Measurements from ENCODE around the gene PIK3R3. TPM values are rescaled to one million over a fixed set of nuclear protein-coding genes. Genes with fewer than 3 reads are reported as not detected.

The PIK3R3 gene
- total and polyA plus RNA-seq, 2 experiments from 2014 or later: 8.4 to 16.8 TPM

DNA sequence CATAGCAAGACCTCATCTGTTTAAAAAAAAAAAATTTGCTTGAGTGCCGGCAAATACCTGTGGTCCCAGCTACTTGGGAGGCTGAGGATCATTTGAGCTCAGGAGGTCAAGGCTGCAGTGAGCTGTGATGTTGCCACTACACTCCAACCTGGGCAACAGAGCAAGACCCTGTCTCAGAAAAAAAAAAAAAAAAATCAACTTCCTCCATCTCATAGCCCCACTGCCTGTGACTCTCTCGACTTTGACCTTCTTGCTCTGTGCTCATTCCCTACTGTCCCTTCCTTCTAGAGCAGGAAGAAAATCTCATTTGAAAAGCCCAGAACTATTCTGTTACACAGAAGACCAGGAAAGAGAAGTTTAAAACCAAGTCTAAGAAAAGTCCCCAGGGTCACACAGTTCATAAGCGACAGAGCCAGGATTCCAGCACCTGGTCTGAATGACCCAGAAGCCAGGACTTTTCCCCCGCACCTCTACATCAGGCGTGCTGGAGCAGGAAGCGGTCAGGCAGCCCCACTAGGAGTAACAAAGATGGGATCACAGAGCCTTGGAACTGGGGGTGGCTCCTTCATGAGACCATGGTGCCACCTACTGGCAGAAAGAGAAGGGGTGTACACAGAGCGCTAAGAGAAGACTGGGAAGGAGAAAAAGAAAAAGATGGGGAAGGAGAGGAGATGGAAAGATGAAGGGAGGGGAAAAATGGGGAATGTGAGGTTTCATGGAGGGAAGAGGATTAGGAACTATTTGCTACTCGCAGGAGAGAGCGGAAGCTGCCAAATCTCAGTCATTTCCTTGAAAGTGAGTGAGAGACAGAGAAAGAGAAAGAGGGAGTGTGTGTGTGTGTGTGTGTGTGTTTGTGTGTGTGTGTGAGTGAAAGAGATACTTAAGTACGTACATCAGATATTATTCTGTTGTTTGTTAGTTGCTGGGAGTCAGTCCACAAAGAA, 47.0 kb upstream of the PIK3R3 start:
- Histone ChIP-seq H3K27ac (peak overlapping the region; percentile 94), H3K9me3 (ENCODE audit: low read depth) (no peaks in the 10 kb centered on the region), H2AFZ (peak overlapping the region; percentile 79), H3K9me2 (replicated peaks; ENCODE audit: insufficient read depth) (no peaks in the 10 kb centered on the region), H3K36me3 (replicated peaks; ENCODE audit: insufficient read depth, low read depth) (no peaks in the 10 kb centered on the region), H3K79me2 (no peaks in the 10 kb centered on the region), H3K4me2 (peak overlapping the region; percentile 66), H3K4me3 (no peak overlapping the region), H3K27me3 (no peaks in the 10 kb centered on the region), H3K4me1 (ENCODE audit: insufficient read depth) (peaks cover 49% of the 10 kb centered on the region), H4K20me1 (ENCODE audit: insufficient read depth, poor library complexity, severe bottlenecking) (no peaks in the 10 kb centered on the region)
- DNase-seq (ENCODE audit: low spot score): peak; percentile 94
- WGBS (ENCODE audit: low lambda C conversion rate, missing lambda C conversion rate): 15% methylated on average over 10 of the region's 10 CpGs
- TF ChIP-seq EZH2phosphoT487 (IDR thresholded peaks at IDR 0.05; ENCODE audit: low read depth, severe bottlenecking, unreplicated experiment) (no peak), EZH2 (IDR thresholded peaks at IDR 0.05; ENCODE audit: borderline replicate concordance) (no peak)
- TF ChIP-seq, protein P1, sequence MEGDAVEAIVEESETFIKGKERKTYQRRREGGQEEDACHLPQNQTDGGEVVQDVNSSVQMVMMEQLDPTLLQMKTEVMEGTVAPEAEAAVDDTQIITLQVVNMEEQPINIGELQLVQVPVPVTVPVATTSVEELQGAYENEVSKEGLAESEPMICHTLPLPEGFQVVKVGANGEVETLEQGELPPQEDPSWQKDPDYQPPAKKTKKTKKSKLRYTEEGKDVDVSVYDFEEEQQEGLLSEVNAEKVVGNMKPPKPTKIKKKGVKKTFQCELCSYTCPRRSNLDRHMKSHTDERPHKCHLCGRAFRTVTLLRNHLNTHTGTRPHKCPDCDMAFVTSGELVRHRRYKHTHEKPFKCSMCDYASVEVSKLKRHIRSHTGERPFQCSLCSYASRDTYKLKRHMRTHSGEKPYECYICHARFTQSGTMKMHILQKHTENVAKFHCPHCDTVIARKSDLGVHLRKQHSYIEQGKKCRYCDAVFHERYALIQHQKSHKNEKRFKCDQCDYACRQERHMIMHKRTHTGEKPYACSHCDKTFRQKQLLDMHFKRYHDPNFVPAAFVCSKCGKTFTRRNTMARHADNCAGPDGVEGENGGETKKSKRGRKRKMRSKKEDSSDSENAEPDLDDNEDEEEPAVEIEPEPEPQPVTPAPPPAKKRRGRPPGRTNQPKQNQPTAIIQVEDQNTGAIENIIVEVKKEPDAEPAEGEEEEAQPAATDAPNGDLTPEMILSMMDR (IDR thresholded peaks at IDR 0.05; ENCODE audit: poor library complexity): peak; percentile 96

DNA sequence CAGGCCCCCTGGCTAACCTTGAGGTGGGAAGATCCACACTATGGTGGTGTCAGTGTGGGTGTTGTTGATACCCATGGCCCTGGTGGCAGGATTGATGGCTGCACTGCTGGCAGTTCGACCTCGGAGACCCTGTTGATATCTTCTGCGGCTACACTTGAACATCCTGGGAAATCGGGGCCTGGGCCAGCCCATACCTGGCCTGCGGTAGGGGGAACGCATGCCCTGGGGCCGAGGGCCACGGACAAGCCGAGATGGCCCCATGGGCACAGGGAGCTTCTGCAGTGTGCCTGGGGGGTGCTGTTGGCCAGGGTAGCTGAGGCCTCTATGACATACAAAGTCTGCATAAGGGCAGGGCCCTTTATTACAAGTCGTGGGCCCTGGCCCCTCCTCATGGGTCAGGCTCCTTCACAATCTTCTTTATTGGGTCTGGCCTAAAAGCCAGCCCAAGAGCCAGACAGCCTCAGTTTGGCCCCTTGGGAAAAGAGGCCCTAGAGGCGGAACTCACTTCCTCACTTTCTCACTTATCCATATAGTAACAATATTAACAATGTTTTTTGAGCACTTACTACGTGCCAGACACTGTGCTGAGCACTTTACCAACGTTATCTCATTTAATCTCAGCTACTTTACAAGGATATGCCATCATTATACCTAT, 43.9 kb upstream of the PIK3R3 start, which contains the start of gene P3R3URF:
Gene P3R3URF, minus strand, starts transcription at position 278 of the 655 bp plus-strand sequence. Its CDS starts 17 bp downstream, at position 261.
- Histone ChIP-seq H2AFZ (no peak within 1 kb of the TSS), H4K20me1 (ENCODE audit: insufficient read depth, poor library complexity, severe bottlenecking) (no peaks in the 10 kb centered on the region), H3K36me3 (replicated peaks; ENCODE audit: insufficient read depth, low read depth) (no peaks in the 10 kb centered on the region), H3K4me2 (no peak within 1 kb of the TSS), H3K79me2 (no peaks in the 10 kb centered on the region), H3K9me3 (ENCODE audit: low read depth) (no peaks in the 10 kb centered on the region), H3K4me3 (no peak within 1 kb of the TSS), H3K27me3 (no peaks in the 10 kb centered on the region), H3K4me1 (ENCODE audit: insufficient read depth) (peaks cover 33% of the 10 kb centered on the region), H3K9me2 (replicated peaks; ENCODE audit: insufficient read depth) (no peaks in the 10 kb centered on the region), H3K27ac (peak within 1 kb of the TSS; percentile 65)
- TF ChIP-seq, protein P1 (IDR thresholded peaks at IDR 0.05; ENCODE audit: poor library complexity): no peak
- TF ChIP-seq EZH2phosphoT487 (IDR thresholded peaks at IDR 0.05; ENCODE audit: low read depth, severe bottlenecking, unreplicated experiment): no peak
- TF ChIP-seq EZH2 (IDR thresholded peaks at IDR 0.05; ENCODE audit: borderline replicate concordance): no peak
- DNase-seq (ENCODE audit: low spot score): no peak
- WGBS (ENCODE audit: low lambda C conversion rate, missing lambda C conversion rate): 91% methylated on average over 13 of the region's 13 CpGs

DNA sequence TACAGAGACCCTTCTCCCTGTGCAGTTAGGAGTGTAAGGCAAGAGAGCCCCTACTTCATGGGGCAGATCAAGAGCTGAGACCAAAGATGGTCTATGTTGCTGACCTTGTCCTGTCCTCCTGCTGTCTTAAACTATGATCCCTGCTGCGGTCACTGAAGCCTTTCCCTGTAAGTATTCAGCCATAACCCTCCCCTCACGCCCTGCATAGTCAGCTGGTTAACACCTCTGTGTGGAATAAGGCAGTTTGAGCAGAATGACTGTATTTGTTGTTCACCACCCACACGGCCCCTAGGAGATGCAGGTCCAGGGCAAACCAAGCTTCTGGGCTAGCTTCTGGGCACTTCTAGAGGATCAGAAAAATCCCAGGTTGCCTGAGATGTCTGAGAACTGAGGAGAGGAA, 42.8 kb upstream of the PIK3R3 start:
- H3K9me3 ChIP-seq (ENCODE audit: low read depth): no peaks in the 10 kb centered on the region
- H3K27me3 ChIP-seq: no peaks in the 10 kb centered on the region
- H3K4me2 ChIP-seq: peak overlapping the region; percentile 29
- no peak overlapping the region for H3K4me3 ChIP-seq
- TF ChIP-seq EZH2 (IDR thresholded peaks at IDR 0.05; ENCODE audit: borderline replicate concordance) (no peak), EZH2phosphoT487 (IDR thresholded peaks at IDR 0.05; ENCODE audit: low read depth, severe bottlenecking, unreplicated experiment) (no peak)
- TF ChIP-seq, protein P1 (IDR thresholded peaks at IDR 0.05; ENCODE audit: poor library complexity): no peak
- peaks cover 24% of the 10 kb centered on the region for H3K4me1 ChIP-seq (ENCODE audit: insufficient read depth)
- no peaks in the 10 kb centered on the region for H4K20me1 ChIP-seq (ENCODE audit: insufficient read depth, poor library complexity, severe bottlenecking)
- no peak overlapping the region for H2AFZ ChIP-seq
- H3K9me2 ChIP-seq (replicated peaks; ENCODE audit: insufficient read depth): no peaks in the 10 kb centered on the region
- no peaks in the 10 kb centered on the region for H3K79me2 ChIP-seq
- DNase-seq (ENCODE audit: low spot score): no peak
- H3K27ac ChIP-seq: peak overlapping the region; percentile 65
- no peaks in the 10 kb centered on the region for H3K36me3 ChIP-seq (replicated peaks; ENCODE audit: insufficient read depth, low read depth)
- WGBS (ENCODE audit: low lambda C conversion rate, missing lambda C conversion rate): 68% methylated on average over 3 of the region's 3 CpGs

Data from hepatocyte (in vitro differentiated cells).